H9 (cell line): Measurements from ENCODE around the gene SLC16A3. TPM values are rescaled to one million over a fixed set of nuclear protein-coding genes. Genes with fewer than 3 reads are reported as not detected.
A peak's percentile ranks its signal among the peaks of the same experiment; 100 is the strongest.

Source experiments
- DNase-seq: peaks from one replicate; pipeline ENCODE4 v3.0.0-alpha.2; 2017
- H2AFZ ChIP-seq: one replicate; pipeline ENCODE4 v1.6.1; 2013; ENCODE audit warnings: mild to moderate bottlenecking, low read length, control low read depth, moderate library complexity
- H2AK5ac ChIP-seq: 2 replicates; pipeline ENCODE4 v1.6.1; 2013; ENCODE audit warnings: low read length, control low read depth, mixed read lengths; ENCODE audit not compliant: insufficient read length
- H2BK120ac ChIP-seq: one replicate; pipeline ENCODE4 v1.6.1; 2013; ENCODE audit warnings: low read depth, mild to moderate bottlenecking, low read length, control low read depth, inconsistent platforms; ENCODE audit not compliant: poor library complexity, severe bottlenecking
- H2BK12ac ChIP-seq: 2 replicates; pipeline ENCODE4 v1.6.1; 2013; ENCODE audit warnings: low read length, control low read depth, mixed read lengths, low read depth; ENCODE audit not compliant: insufficient read length
- H2BK15ac ChIP-seq: 2 replicates; pipeline ENCODE4 v1.6.1; 2013; ENCODE audit warnings: low read depth, low read length, control low read depth
- H2BK20ac ChIP-seq: one replicate; pipeline ENCODE4 v1.6.1; 2013; ENCODE audit warnings: low read depth, mild to moderate bottlenecking, low read length, control low read depth, inconsistent platforms; ENCODE audit not compliant: poor library complexity, severe bottlenecking
- H2BK5ac ChIP-seq: 2 replicates; pipeline ENCODE4 v1.6.1; 2013; ENCODE audit warnings: low read length, control low read depth, mixed read lengths; ENCODE audit not compliant: insufficient read length
- H3K14ac ChIP-seq: 2 replicates; pipeline ENCODE4 v1.6.1; 2013; ENCODE audit warnings: low read length, control low read depth; ENCODE audit not compliant: insufficient read depth
- H3K18ac ChIP-seq: 2 replicates; pipeline ENCODE4 v1.6.1; 2013; ENCODE audit warnings: low read depth, mild to moderate bottlenecking, mixed read lengths, low read length, control low read depth; ENCODE audit not compliant: insufficient read length
- H3K23ac ChIP-seq: 2 replicates; pipeline ENCODE4 v1.6.1; 2013; ENCODE audit warnings: low read length, control low read depth, mixed read lengths, low read depth; ENCODE audit not compliant: insufficient read length
- H3K23me2 ChIP-seq: 2 replicates; pipeline ENCODE4 v1.6.1; 2013; ENCODE audit warnings: low read depth, mild to moderate bottlenecking, mixed read lengths, low read length, control low read depth; ENCODE audit not compliant: insufficient read length, poor library complexity, severe bottlenecking
- H3K27ac ChIP-seq: 2 replicates; pipeline ENCODE4 v1.5.1; 2013; ENCODE audit warnings: low read length, control low read depth, mixed read lengths, low read depth; ENCODE audit not compliant: insufficient read length
- H3K27me3 ChIP-seq: 2 replicates; pipeline ENCODE4 v1.6.1; 2013; ENCODE audit warnings: low read length, control low read depth, inconsistent platforms; ENCODE audit not compliant: insufficient read depth
- H3K4ac ChIP-seq: 2 replicates; pipeline ENCODE4 v1.6.1; 2013; ENCODE audit warnings: low read depth, mild to moderate bottlenecking, control low read depth, inconsistent platforms, low read length, moderate library complexity
- H3K4me1 ChIP-seq: 2 replicates; pipeline ENCODE4 v1.6.1; 2013; ENCODE audit warnings: low read length, control low read depth, inconsistent platforms; ENCODE audit not compliant: insufficient read depth
- H3K4me2 ChIP-seq: 2 replicates; pipeline ENCODE4 v1.6.1; 2013; ENCODE audit warnings: low read length, control low read depth, mixed read lengths; ENCODE audit not compliant: insufficient read length, insufficient read depth
- H3K56ac ChIP-seq: 2 replicates; pipeline ENCODE4 v1.6.1; 2013; ENCODE audit warnings: low read depth, mild to moderate bottlenecking, mixed read lengths, low read length, control low read depth; ENCODE audit not compliant: insufficient read length
- H3K79me1 ChIP-seq: 2 replicates; pipeline ENCODE4 v1.6.1; 2013; ENCODE audit warnings: low read depth, mild to moderate bottlenecking, moderate library complexity, low read length, control low read depth, inconsistent platforms; ENCODE audit not compliant: insufficient read depth, poor library complexity, severe bottlenecking
- H3K79me2 ChIP-seq: 2 replicates; pipeline ENCODE4 v1.6.1; 2013; ENCODE audit warnings: low read length, control low read depth, inconsistent platforms; ENCODE audit not compliant: insufficient read depth
- H3K9ac ChIP-seq: 2 replicates; pipeline ENCODE4 v1.6.1; 2013; ENCODE audit warnings: low read length, control low read depth, mixed read lengths; ENCODE audit not compliant: insufficient read length; ENCODE audit errors: extremely low read depth
- H3K9me3 ChIP-seq: one replicate; pipeline ENCODE4 v1.6.1; 2013; ENCODE audit warnings: low read depth, low read length, inconsistent platforms; ENCODE audit not compliant: control insufficient read depth
- H3T11ph ChIP-seq: one replicate; pipeline ENCODE4 v1.6.1; 2013; ENCODE audit warnings: mild to moderate bottlenecking, low read length, control low read depth, inconsistent platforms
- H4K20me1 ChIP-seq: one replicate; pipeline ENCODE4 v1.6.1; 2013; ENCODE audit not compliant: control insufficient read depth, insufficient read length, insufficient read depth
- H4K5ac ChIP-seq: 2 replicates; pipeline ENCODE4 v1.6.1; 2013; ENCODE audit warnings: low read depth, mild to moderate bottlenecking, mixed read lengths, low read length, control low read depth; ENCODE audit not compliant: insufficient read length
- H4K8ac ChIP-seq: replicated peaks from 2 replicates; pipeline ENCODE4 v1.6.1; 2013; ENCODE audit warnings: low read length, control low read depth, mixed read lengths, low read depth; ENCODE audit not compliant: insufficient read length
- H4K91ac ChIP-seq: 2 replicates; pipeline ENCODE4 v1.6.1; 2013; ENCODE audit warnings: low read depth, mild to moderate bottlenecking, moderate library complexity, mixed read lengths, low read length, control low read depth; ENCODE audit not compliant: insufficient read length
- H3K27ac Mint-ChIP-seq, 3 experiments: 2 replicates in 2 of 3; 3 replicates in 1 of 3; pipeline ENCODE4 v1.8.0; 2020 to 2021; ENCODE audit warnings: mixed read lengths in 3 of 3, mild to moderate bottlenecking in 1 of 3, moderate library complexity in 1 of 3
- H3K27me3 Mint-ChIP-seq: 2 replicates; pipeline ENCODE4 v1.8.0; 2021; ENCODE audit warnings: low read depth, mild to moderate bottlenecking, moderate library complexity, mixed read lengths
- H3K36me3 Mint-ChIP-seq, 3 experiments: 2 replicates in 2 of 3; 3 replicates in 1 of 3; pipeline ENCODE4 v1.8.0; 2020 to 2021; ENCODE audit warnings: low read depth in 3 of 3, mixed read lengths in 3 of 3; ENCODE audit not compliant: insufficient read depth in 1 of 3
- H3K4me1 Mint-ChIP-seq, 2 experiments: 2 replicates each; pipeline ENCODE4 v1.8.0; 2020; ENCODE audit warnings: mixed read lengths in 2 of 2
- H3K4me3 Mint-ChIP-seq, 2 experiments: 2 replicates in 1 of 2; 3 replicates in 1 of 2; pipeline ENCODE4 v1.8.0; 2020 to 2021; ENCODE audit warnings: mild to moderate bottlenecking in 2 of 2, mixed read lengths in 2 of 2, moderate library complexity in 1 of 2
- H3K9me3 Mint-ChIP-seq, 2 experiments: 2 replicates in 1 of 2; 3 replicates in 1 of 2; pipeline ENCODE4 v1.8.0; 2020; ENCODE audit warnings: mild to moderate bottlenecking in 2 of 2, mixed read lengths in 2 of 2, moderate library complexity in 1 of 2
- CTCF ChIP-seq: fragments of 200-600 bp; sonication (generic); conservative IDR thresholded peaks from 3 replicates; pipeline ENCODE4 v1.8.0; 2021; ENCODE audit warnings: antibody characterized with exemption, mild to moderate bottlenecking
- WGBS: extraction: QIAGEN DNeasy Blood & Tissue Kit; methylation state at CpG from one replicate; pipeline ENCODE4 v1.1.7; 2013; ENCODE audit warnings: missing lambda C conversion rate, low lambda C conversion rate, mixed read lengths; ENCODE audit not compliant: insufficient read length; ENCODE audit errors: extremely low coverage; 5-methylcytosine and 5-hydroxymethylcytosine counted together
- total RNA-seq: library from RNA; stranded (reverse); gene quantifications from 2 replicates; pipeline ENCODE4 v1.2.1, GENCODE V29; 2021

Gene SLC16A3
- total RNA-seq, 1 experiment from 2014 or later = 28.4 TPM

GRCh38 chr17:82255402-82255972 lies 26.6 kb downstream of the SLC16A3 start:
- no peaks in the 10 kb centered on the region for H3K4me1 ChIP-seq
- no peaks in the 10 kb centered on the region; a peak in 2 of 5 replicates for H3K9me3 Mint-ChIP-seq
- H2BK120ac ChIP-seq = no peak overlapping the region
- H3K4me2 ChIP-seq = no peak overlapping the region
- H3K79me1 ChIP-seq = peaks cover 14% of the 10 kb centered on the region
- H3K27me3 ChIP-seq = peaks cover 2% of the 10 kb centered on the region; the same call in 1 of the 2 replicates
- no peak overlapping the region for H3K23ac ChIP-seq
- DNase-seq = no peak
- H3K27ac ChIP-seq = no peak overlapping the region
- H2AK5ac ChIP-seq = no peak overlapping the region
- no peak overlapping the region for H3K4ac ChIP-seq
- H2AFZ ChIP-seq = no peak overlapping the region
- H3K4me1 Mint-ChIP-seq = 0 out of 4 replicates have a peak, but pooled peaks cover 0 to 3% of the 10 kb centered on the region in 2 experiments
- peaks cover 2% of the 10 kb centered on the region; the same call in 1 of the 2 replicates for H3K79me2 ChIP-seq
- H3T11ph ChIP-seq = no peak overlapping the region
- TF ChIP-seq CTCF = no peak
- H2BK5ac ChIP-seq = no peak overlapping the region
- no peak overlapping the region for H3K18ac ChIP-seq
- no peaks in the 10 kb centered on the region for H3K23me2 ChIP-seq
- no peak overlapping the region for H4K8ac ChIP-seq
- H2BK15ac ChIP-seq = no peak overlapping the region
- no peaks in the 10 kb centered on the region for H3K9me3 ChIP-seq
- peak overlapping the region in 2 of 3 experiments; percentile 21 to 22; a peak in 2 of 7 replicates for H3K27ac Mint-ChIP-seq
- H3K56ac ChIP-seq = no peak overlapping the region
- peaks cover 72 to 83% (median 82%) of the 10 kb centered on the region in 3 experiments; a peak in 6 of 7 replicates for H3K36me3 Mint-ChIP-seq
- H2BK12ac ChIP-seq = no peak overlapping the region
- H3K9ac ChIP-seq = no peak overlapping the region
- H4K20me1 ChIP-seq = peaks cover 2% of the 10 kb centered on the region
- H3K14ac ChIP-seq = no peak overlapping the region
- H4K5ac ChIP-seq = no peak overlapping the region
- H3K4me3 Mint-ChIP-seq = no peak overlapping the region
- H3K27me3 Mint-ChIP-seq = no peaks in the 10 kb centered on the region
- H4K91ac ChIP-seq = no peak overlapping the region
- no CpG with 5 or more reads among the region's 15 CpGs for WGBS
- no peak overlapping the region for H2BK20ac ChIP-seq
